ENCODE measurements around the gene TAB2. TPM values are rescaled to one million over a fixed set of nuclear protein-coding genes. Genes with fewer than 3 reads are reported as not detected.

The TAB2 gene
- total RNA-seq, 4 donors from 2014 or later: 24.1 to 93.6 (median 51.7) TPM

DNA sequence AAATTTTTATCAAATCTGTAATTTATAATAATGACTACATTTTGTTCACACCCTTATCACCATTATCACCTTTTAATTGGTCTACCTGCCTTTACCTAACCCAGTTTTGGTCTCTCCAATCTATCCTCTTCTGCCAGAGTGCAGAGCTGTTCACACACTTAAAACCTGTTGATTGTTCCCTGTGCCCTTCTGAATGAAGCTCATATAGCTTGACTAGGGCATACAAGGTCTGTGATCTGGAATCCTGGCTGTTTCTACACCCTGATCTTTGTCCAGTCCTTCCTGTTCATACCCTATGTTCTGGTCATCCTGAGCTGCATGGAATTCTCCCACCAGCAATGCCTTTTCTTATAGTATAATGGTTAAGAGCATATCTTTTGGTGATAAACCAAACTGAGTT, 53.6 kb downstream of the TAB2 start:
- no peaks in the 10 kb centered on the region for H3K9me3 ChIP-seq
- H3K4me3 ChIP-seq: no peak overlapping the region
- H3K27me3 ChIP-seq: no peaks in the 10 kb centered on the region
- no peak for DNase-seq
- H3K4me1 ChIP-seq: peaks cover 0 to 3% of the 10 kb centered on the region in 2 donors
- H3K36me3 ChIP-seq: no peaks in the 10 kb centered on the region
- no peak overlapping the region for H3K27ac ChIP-seq
- TF ChIP-seq, protein P1, sequence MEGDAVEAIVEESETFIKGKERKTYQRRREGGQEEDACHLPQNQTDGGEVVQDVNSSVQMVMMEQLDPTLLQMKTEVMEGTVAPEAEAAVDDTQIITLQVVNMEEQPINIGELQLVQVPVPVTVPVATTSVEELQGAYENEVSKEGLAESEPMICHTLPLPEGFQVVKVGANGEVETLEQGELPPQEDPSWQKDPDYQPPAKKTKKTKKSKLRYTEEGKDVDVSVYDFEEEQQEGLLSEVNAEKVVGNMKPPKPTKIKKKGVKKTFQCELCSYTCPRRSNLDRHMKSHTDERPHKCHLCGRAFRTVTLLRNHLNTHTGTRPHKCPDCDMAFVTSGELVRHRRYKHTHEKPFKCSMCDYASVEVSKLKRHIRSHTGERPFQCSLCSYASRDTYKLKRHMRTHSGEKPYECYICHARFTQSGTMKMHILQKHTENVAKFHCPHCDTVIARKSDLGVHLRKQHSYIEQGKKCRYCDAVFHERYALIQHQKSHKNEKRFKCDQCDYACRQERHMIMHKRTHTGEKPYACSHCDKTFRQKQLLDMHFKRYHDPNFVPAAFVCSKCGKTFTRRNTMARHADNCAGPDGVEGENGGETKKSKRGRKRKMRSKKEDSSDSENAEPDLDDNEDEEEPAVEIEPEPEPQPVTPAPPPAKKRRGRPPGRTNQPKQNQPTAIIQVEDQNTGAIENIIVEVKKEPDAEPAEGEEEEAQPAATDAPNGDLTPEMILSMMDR (IDR thresholded peaks at IDR 0.05): no peak
- no peak for TF ChIP-seq POLR2A (IDR thresholded peaks at IDR 0.05)
- intact Hi-C loops (cut with DNase I; ENCODE audit: low total_unique reads): no loop called here

DNA sequence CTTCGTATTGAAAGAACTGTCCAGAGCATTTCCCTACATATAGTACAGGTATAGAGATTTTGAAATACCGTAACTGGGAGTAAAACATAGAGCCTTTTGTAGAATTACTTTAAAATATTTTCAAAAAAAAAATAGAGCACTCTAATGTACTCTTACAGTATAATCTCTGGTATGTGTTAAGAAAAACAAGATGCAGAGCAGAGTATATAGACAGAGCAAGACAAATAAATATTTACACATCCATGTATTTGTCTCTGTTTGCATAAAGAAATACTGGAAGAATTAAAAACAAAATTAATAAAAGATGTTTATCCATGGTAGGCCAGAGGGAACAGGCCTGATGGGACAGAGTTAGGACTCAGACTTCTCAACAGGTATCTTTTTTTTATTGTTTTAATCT, 54.5 kb downstream of the TAB2 start:
- TF ChIP-seq, protein P1 (IDR thresholded peaks at IDR 0.05): no peak
- TF ChIP-seq POLR2A (IDR thresholded peaks at IDR 0.05): no peak
- DNase-seq: no peak
- Histone ChIP-seq H3K27ac (no peak overlapping the region), H3K36me3 (no peaks in the 10 kb centered on the region), H3K9me3 (no peaks in the 10 kb centered on the region), H3K4me3 (no peak overlapping the region), H3K27me3 (no peaks in the 10 kb centered on the region), H3K4me1 (no peaks in the 10 kb centered on the region)
- intact Hi-C loops (cut with DNase I; ENCODE audit: low total_unique reads): no loop called here

DNA sequence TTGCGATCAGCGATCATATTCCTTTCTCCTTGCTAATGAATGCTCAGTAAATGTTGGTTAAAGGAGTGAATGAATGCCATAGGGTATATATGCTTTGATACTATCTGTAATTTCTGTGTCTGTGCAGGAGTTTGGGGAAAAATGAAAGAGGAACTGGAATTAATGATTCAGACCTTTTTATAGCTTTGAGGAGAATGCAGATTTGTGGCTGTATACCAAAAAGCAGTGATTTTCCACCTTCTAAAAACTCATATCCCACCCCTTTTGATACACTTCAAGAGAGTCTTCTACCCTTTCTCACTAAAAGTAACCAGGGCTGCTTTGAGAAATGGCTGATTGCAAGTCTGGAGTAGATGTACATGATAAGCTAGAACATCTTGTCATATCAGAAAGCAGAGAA, 56.0 kb downstream of the TAB2 start:
- Histone ChIP-seq H3K36me3 (no peaks in the 10 kb centered on the region), H3K4me3 (no peak overlapping the region), H3K27me3 (no peaks in the 10 kb centered on the region), H3K9me3 (no peaks in the 10 kb centered on the region), H3K27ac (no peak overlapping the region), H3K4me1 (no peaks in the 10 kb centered on the region)
- DNase-seq: no peak
- TF ChIP-seq, protein P1 (IDR thresholded peaks at IDR 0.05): no peak
- TF ChIP-seq POLR2A (IDR thresholded peaks at IDR 0.05): no peak
- intact Hi-C loops (cut with DNase I; ENCODE audit: low total_unique reads): no loop called here

DNA sequence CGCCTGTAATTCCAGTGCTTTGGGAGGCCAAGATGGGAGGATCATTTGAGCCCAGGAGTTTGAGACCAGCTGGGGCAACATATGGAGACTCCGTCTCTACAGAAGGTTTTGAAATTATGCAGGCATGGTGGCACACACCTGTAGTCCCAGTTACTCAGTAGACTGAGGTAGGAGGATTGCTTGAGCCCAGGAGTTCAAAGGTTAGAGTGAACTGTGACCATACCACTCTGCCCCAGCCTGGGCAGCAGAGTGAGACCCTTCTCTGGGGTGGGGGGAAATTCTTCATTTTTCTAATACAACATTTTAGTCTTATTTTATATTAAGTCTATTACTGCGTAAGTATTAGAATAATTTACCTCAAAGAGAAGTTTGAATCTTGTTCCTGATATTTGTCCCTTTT, 62.5 kb downstream of the TAB2 start:
- Histone ChIP-seq H3K4me1 (no peaks in the 10 kb centered on the region), H3K9me3 (no peaks in the 10 kb centered on the region), H3K27me3 (no peaks in the 10 kb centered on the region), H3K4me3 (no peak overlapping the region), H3K36me3 (no peaks in the 10 kb centered on the region), H3K27ac (no peak overlapping the region)
- TF ChIP-seq, protein P1 (IDR thresholded peaks at IDR 0.05): no peak
- no peak for TF ChIP-seq POLR2A (IDR thresholded peaks at IDR 0.05)
- intact Hi-C loops (cut with DNase I; ENCODE audit: low total_unique reads): no loop called here
- no peak for DNase-seq

- no peak overlapping the region for H3K27ac ChIP-seq
- no peak for TF ChIP-seq POLR2A (IDR thresholded peaks at IDR 0.05)
- TF ChIP-seq, protein P1 (IDR thresholded peaks at IDR 0.05): no peak
- no peaks in the 10 kb centered on the region for H3K4me1 ChIP-seq
- intact Hi-C loops (cut with DNase I; ENCODE audit: low total_unique reads): no loop called here
- H3K27me3 ChIP-seq: no peaks in the 10 kb centered on the region
- no peak overlapping the region for H3K4me3 ChIP-seq
- no peak for DNase-seq
- H3K36me3 ChIP-seq: no peaks in the 10 kb centered on the region
- H3K9me3 ChIP-seq: no peaks in the 10 kb centered on the region
Measured at GRCh38 chr6:149380523-149380922, 63.0 kb downstream of the TAB2 start.

Measured in uterus (tissue), 4 donors.